H9 (cell line): Measurements from ENCODE around the gene SYT9. TPM values are rescaled to one million over a fixed set of nuclear protein-coding genes. Genes with fewer than 3 reads are reported as not detected.

Experiments
- DNase-seq: peaks from one replicate; pipeline ENCODE4 v3.0.0-alpha.2; 2017
- H2AFZ ChIP-seq: one replicate; pipeline ENCODE4 v1.6.1; 2013; ENCODE audit warnings: mild to moderate bottlenecking, low read length, control low read depth, moderate library complexity
- H2AK5ac ChIP-seq: 2 replicates; pipeline ENCODE4 v1.6.1; 2013; ENCODE audit warnings: low read length, control low read depth, mixed read lengths; ENCODE audit not compliant: insufficient read length
- H2BK120ac ChIP-seq: one replicate; pipeline ENCODE4 v1.6.1; 2013; ENCODE audit warnings: low read depth, mild to moderate bottlenecking, low read length, control low read depth, inconsistent platforms; ENCODE audit not compliant: poor library complexity, severe bottlenecking
- H2BK12ac ChIP-seq: 2 replicates; pipeline ENCODE4 v1.6.1; 2013; ENCODE audit warnings: low read length, control low read depth, mixed read lengths, low read depth; ENCODE audit not compliant: insufficient read length
- H2BK15ac ChIP-seq: 2 replicates; pipeline ENCODE4 v1.6.1; 2013; ENCODE audit warnings: low read depth, low read length, control low read depth
- H2BK20ac ChIP-seq: one replicate; pipeline ENCODE4 v1.6.1; 2013; ENCODE audit warnings: low read depth, mild to moderate bottlenecking, low read length, control low read depth, inconsistent platforms; ENCODE audit not compliant: poor library complexity, severe bottlenecking
- H2BK5ac ChIP-seq: 2 replicates; pipeline ENCODE4 v1.6.1; 2013; ENCODE audit warnings: low read length, control low read depth, mixed read lengths; ENCODE audit not compliant: insufficient read length
- H3K14ac ChIP-seq: 2 replicates; pipeline ENCODE4 v1.6.1; 2013; ENCODE audit warnings: low read length, control low read depth; ENCODE audit not compliant: insufficient read depth
- H3K18ac ChIP-seq: 2 replicates; pipeline ENCODE4 v1.6.1; 2013; ENCODE audit warnings: low read depth, mild to moderate bottlenecking, mixed read lengths, low read length, control low read depth; ENCODE audit not compliant: insufficient read length
- H3K23ac ChIP-seq: 2 replicates; pipeline ENCODE4 v1.6.1; 2013; ENCODE audit warnings: low read length, control low read depth, mixed read lengths, low read depth; ENCODE audit not compliant: insufficient read length
- H3K23me2 ChIP-seq: 2 replicates; pipeline ENCODE4 v1.6.1; 2013; ENCODE audit warnings: low read depth, mild to moderate bottlenecking, mixed read lengths, low read length, control low read depth; ENCODE audit not compliant: insufficient read length, poor library complexity, severe bottlenecking
- H3K27ac ChIP-seq: 2 replicates; pipeline ENCODE4 v1.5.1; 2013; ENCODE audit warnings: low read length, control low read depth, mixed read lengths, low read depth; ENCODE audit not compliant: insufficient read length
- H3K27me3 ChIP-seq: 2 replicates; pipeline ENCODE4 v1.6.1; 2013; ENCODE audit warnings: low read length, control low read depth, inconsistent platforms; ENCODE audit not compliant: insufficient read depth
- H3K4ac ChIP-seq: 2 replicates; pipeline ENCODE4 v1.6.1; 2013; ENCODE audit warnings: low read depth, mild to moderate bottlenecking, control low read depth, inconsistent platforms, low read length, moderate library complexity
- H3K4me1 ChIP-seq: 2 replicates; pipeline ENCODE4 v1.6.1; 2013; ENCODE audit warnings: low read length, control low read depth, inconsistent platforms; ENCODE audit not compliant: insufficient read depth
- H3K4me2 ChIP-seq: 2 replicates; pipeline ENCODE4 v1.6.1; 2013; ENCODE audit warnings: low read length, control low read depth, mixed read lengths; ENCODE audit not compliant: insufficient read length, insufficient read depth
- H3K56ac ChIP-seq: 2 replicates; pipeline ENCODE4 v1.6.1; 2013; ENCODE audit warnings: low read depth, mild to moderate bottlenecking, mixed read lengths, low read length, control low read depth; ENCODE audit not compliant: insufficient read length
- H3K79me1 ChIP-seq: 2 replicates; pipeline ENCODE4 v1.6.1; 2013; ENCODE audit warnings: low read depth, mild to moderate bottlenecking, moderate library complexity, low read length, control low read depth, inconsistent platforms; ENCODE audit not compliant: insufficient read depth, poor library complexity, severe bottlenecking
- H3K79me2 ChIP-seq: 2 replicates; pipeline ENCODE4 v1.6.1; 2013; ENCODE audit warnings: low read length, control low read depth, inconsistent platforms; ENCODE audit not compliant: insufficient read depth
- H3K9ac ChIP-seq: 2 replicates; pipeline ENCODE4 v1.6.1; 2013; ENCODE audit warnings: low read length, control low read depth, mixed read lengths; ENCODE audit not compliant: insufficient read length; ENCODE audit errors: extremely low read depth
- H3K9me3 ChIP-seq: one replicate; pipeline ENCODE4 v1.6.1; 2013; ENCODE audit warnings: low read depth, low read length, inconsistent platforms; ENCODE audit not compliant: control insufficient read depth
- H3T11ph ChIP-seq: one replicate; pipeline ENCODE4 v1.6.1; 2013; ENCODE audit warnings: mild to moderate bottlenecking, low read length, control low read depth, inconsistent platforms
- H4K20me1 ChIP-seq: one replicate; pipeline ENCODE4 v1.6.1; 2013; ENCODE audit not compliant: control insufficient read depth, insufficient read length, insufficient read depth
- H4K5ac ChIP-seq: 2 replicates; pipeline ENCODE4 v1.6.1; 2013; ENCODE audit warnings: low read depth, mild to moderate bottlenecking, mixed read lengths, low read length, control low read depth; ENCODE audit not compliant: insufficient read length
- H4K8ac ChIP-seq: replicated peaks from 2 replicates; pipeline ENCODE4 v1.6.1; 2013; ENCODE audit warnings: low read length, control low read depth, mixed read lengths, low read depth; ENCODE audit not compliant: insufficient read length
- H4K91ac ChIP-seq: 2 replicates; pipeline ENCODE4 v1.6.1; 2013; ENCODE audit warnings: low read depth, mild to moderate bottlenecking, moderate library complexity, mixed read lengths, low read length, control low read depth; ENCODE audit not compliant: insufficient read length
- H3K27ac Mint-ChIP-seq, 3 experiments: 2 replicates in 2 of 3; 3 replicates in 1 of 3; pipeline ENCODE4 v1.8.0; 2020 to 2021; ENCODE audit warnings: mixed read lengths in 3 of 3, mild to moderate bottlenecking in 1 of 3, moderate library complexity in 1 of 3
- H3K27me3 Mint-ChIP-seq: 2 replicates; pipeline ENCODE4 v1.8.0; 2021; ENCODE audit warnings: low read depth, mild to moderate bottlenecking, moderate library complexity, mixed read lengths
- H3K36me3 Mint-ChIP-seq, 3 experiments: 2 replicates in 2 of 3; 3 replicates in 1 of 3; pipeline ENCODE4 v1.8.0; 2020 to 2021; ENCODE audit warnings: low read depth in 3 of 3, mixed read lengths in 3 of 3; ENCODE audit not compliant: insufficient read depth in 1 of 3
- H3K4me1 Mint-ChIP-seq, 2 experiments: 2 replicates each; pipeline ENCODE4 v1.8.0; 2020; ENCODE audit warnings: mixed read lengths in 2 of 2
- H3K4me3 Mint-ChIP-seq, 2 experiments: 2 replicates in 1 of 2; 3 replicates in 1 of 2; pipeline ENCODE4 v1.8.0; 2020 to 2021; ENCODE audit warnings: mild to moderate bottlenecking in 2 of 2, mixed read lengths in 2 of 2, moderate library complexity in 1 of 2
- H3K9me3 Mint-ChIP-seq, 2 experiments: 2 replicates in 1 of 2; 3 replicates in 1 of 2; pipeline ENCODE4 v1.8.0; 2020; ENCODE audit warnings: mild to moderate bottlenecking in 2 of 2, mixed read lengths in 2 of 2, moderate library complexity in 1 of 2
- WGBS: extraction: QIAGEN DNeasy Blood & Tissue Kit; methylation state at CpG from one replicate; pipeline ENCODE4 v1.1.7; 2013; ENCODE audit warnings: missing lambda C conversion rate, low lambda C conversion rate, mixed read lengths; ENCODE audit not compliant: insufficient read length; ENCODE audit errors: extremely low coverage; 5-methylcytosine and 5-hydroxymethylcytosine counted together
- total RNA-seq: library from RNA; stranded (reverse); gene quantifications from 2 replicates; pipeline ENCODE4 v1.2.1, GENCODE V29; 2021
- TF ChIP-seq, protein P1 (sequence below): fragments of 200-600 bp; sonication (generic); conservative IDR thresholded peaks from 3 replicates; pipeline ENCODE4 v1.8.0; 2021; ENCODE audit warnings: antibody characterized with exemption, mild to moderate bottlenecking

SYT9 gene
- total RNA-seq, 1 experiment from 2014 or later = 0.63 TPM

DNA sequence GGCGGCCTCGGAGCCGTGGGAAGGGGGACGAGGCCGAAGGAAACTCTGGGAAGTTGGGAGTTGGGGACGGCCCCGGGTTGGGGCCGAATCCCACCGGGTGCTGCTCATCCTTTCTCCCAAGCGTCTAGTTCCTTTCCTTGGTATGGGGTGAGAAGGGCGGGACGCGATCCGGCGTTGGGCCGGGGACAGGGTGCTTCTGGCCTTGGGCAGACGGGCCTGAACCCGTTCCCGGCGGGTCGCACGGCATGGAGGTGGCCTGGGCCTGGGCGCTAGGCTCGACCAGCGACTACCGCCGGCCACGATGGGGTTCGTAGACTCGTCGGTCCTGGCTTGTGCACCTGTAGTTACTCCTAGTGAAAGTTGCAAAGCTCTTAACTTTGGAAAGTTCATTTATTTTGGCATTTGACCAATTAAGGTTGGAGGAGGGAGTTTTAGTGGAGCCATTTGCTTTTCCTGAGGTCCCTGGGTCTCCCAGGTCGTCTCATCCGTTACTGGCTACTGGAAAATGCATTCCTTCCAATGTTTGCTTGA, 1.0 kb downstream of the SYT9 start:
- H3K27ac Mint-ChIP-seq = no peak overlapping the region
- no peak overlapping the region for H3K27ac ChIP-seq
- H2AFZ ChIP-seq = no peak overlapping the region
- H3K36me3 Mint-ChIP-seq = no peaks in the 10 kb centered on the region; a peak in 1 of 7 replicates
- H2BK20ac ChIP-seq = no peak overlapping the region
- H3K23me2 ChIP-seq = peaks cover 10% of the 10 kb centered on the region
- no CpG with 5 or more reads among the region's 33 CpGs for WGBS
- H4K20me1 ChIP-seq = no peaks in the 10 kb centered on the region
- H4K91ac ChIP-seq = no peak overlapping the region
- no peaks in the 10 kb centered on the region for H3K79me2 ChIP-seq
- H3K9me3 Mint-ChIP-seq = no peaks in the 10 kb centered on the region; a peak in 1 of 5 replicates
- no peaks in the 10 kb centered on the region for H3K79me1 ChIP-seq
- H3K27me3 ChIP-seq = peaks cover 10% of the 10 kb centered on the region; the same call in 1 of the 2 replicates
- peak overlapping the region; percentile 73 to 91 for H3K4me3 Mint-ChIP-seq
- no peak overlapping the region for H2AK5ac ChIP-seq
- DNase-seq = no peak
- H3K4me2 ChIP-seq = peak overlapping the region; percentile 52
- TF ChIP-seq, protein P1, sequence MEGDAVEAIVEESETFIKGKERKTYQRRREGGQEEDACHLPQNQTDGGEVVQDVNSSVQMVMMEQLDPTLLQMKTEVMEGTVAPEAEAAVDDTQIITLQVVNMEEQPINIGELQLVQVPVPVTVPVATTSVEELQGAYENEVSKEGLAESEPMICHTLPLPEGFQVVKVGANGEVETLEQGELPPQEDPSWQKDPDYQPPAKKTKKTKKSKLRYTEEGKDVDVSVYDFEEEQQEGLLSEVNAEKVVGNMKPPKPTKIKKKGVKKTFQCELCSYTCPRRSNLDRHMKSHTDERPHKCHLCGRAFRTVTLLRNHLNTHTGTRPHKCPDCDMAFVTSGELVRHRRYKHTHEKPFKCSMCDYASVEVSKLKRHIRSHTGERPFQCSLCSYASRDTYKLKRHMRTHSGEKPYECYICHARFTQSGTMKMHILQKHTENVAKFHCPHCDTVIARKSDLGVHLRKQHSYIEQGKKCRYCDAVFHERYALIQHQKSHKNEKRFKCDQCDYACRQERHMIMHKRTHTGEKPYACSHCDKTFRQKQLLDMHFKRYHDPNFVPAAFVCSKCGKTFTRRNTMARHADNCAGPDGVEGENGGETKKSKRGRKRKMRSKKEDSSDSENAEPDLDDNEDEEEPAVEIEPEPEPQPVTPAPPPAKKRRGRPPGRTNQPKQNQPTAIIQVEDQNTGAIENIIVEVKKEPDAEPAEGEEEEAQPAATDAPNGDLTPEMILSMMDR = no peak
- peaks cover 4% of the 10 kb centered on the region; the same call in 1 of the 2 replicates for H3K4me1 ChIP-seq
- H3K9me3 ChIP-seq = no peaks in the 10 kb centered on the region
- H3K27me3 Mint-ChIP-seq = peaks cover 80% of the 10 kb centered on the region
- H2BK5ac ChIP-seq = no peak overlapping the region
- H3K56ac ChIP-seq = no peak overlapping the region
- H2BK12ac ChIP-seq = no peak overlapping the region
- no peak overlapping the region for H4K8ac ChIP-seq
- no peak overlapping the region for H3K23ac ChIP-seq
- peak overlapping the region; percentile 2 for H3K9ac ChIP-seq
- no peak overlapping the region for H2BK120ac ChIP-seq
- H3K4me1 Mint-ChIP-seq = peaks cover 13 to 18% of the 10 kb centered on the region in 2 experiments
- no peak overlapping the region for H3T11ph ChIP-seq
- H2BK15ac ChIP-seq = no peak overlapping the region
- no peak overlapping the region; the same call in 1 of the 2 replicates for H3K14ac ChIP-seq
- no peak overlapping the region for H3K4ac ChIP-seq
- no peak overlapping the region for H3K18ac ChIP-seq
- H4K5ac ChIP-seq = no peak overlapping the region
